ENCODE results near the gene EWSR1.

EWSR1 gene

DNA sequence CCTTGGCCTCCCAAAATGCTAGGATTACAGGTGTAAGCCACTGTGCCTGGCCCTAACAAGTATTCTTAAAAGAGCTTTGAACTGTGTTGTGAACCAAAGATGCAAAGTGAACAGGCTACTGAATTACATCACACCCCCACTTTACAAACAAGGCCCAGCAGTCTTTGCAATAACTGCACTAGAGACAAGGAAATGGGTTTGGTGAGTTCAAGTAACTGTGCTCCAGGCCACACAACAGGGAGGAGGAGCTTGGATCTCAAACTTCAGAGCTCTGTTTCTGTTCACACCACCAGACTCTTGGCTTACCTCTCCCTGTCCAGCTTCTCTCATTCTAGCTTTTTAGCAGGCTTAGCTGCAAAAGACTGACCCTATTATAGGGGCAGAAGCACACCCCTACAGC, 77.9 kb downstream of the EWSR1 start:
- H3K4me1 ChIP-seq (ENCODE audit: control insufficient read depth in 1 of 2, insufficient read depth in 2 of 2, low read length in 2 of 2): peaks cover under 1 to 5% of the 10 kb centered on the region in 2 donors
- H3K9me3 ChIP-seq (ENCODE audit: control insufficient read depth in 1 of 2, low read length in 2 of 2): no peaks in the 10 kb centered on the region
- no peak overlapping the region for H3K9ac ChIP-seq (ENCODE audit: low read depth in 1 of 2, low read length in 2 of 2)
- no peaks in the 10 kb centered on the region for H3K27me3 ChIP-seq (ENCODE audit: control insufficient read depth in 1 of 2, insufficient read depth in 2 of 2, low read length in 2 of 2)
- H3K36me3 ChIP-seq (ENCODE audit: control insufficient read depth in 1 of 2, insufficient read depth in 2 of 2, low read length in 2 of 2): peaks cover 74 to 91% of the 10 kb centered on the region in 2 donors
- H3K27ac ChIP-seq (ENCODE audit: low read depth, low read length): no peak overlapping the region
- H3K4me3 ChIP-seq (ENCODE audit: low read depth in 1 of 2, low read length in 2 of 2): no peak overlapping the region

DNA sequence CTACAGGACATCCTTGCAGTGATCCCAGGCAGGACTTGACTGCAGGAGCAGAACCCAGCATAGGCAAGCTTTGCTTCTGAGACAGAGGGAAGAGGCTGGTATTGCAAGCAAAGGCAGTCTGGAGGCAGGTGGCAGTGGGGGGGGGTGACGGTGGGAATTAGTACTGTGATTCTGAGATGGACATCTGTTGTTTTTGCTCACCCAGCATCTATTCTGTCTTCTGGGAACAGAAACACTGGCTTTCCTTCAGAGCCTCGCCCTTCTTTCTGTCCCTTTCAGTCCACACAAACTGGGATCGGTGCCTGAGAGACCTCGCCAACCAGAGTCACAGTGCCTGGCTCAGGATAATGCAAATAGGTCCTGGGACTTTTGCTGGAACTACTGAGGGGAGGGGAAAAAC, 78.6 kb downstream of the EWSR1 start:
- Histone ChIP-seq H3K27me3 (ENCODE audit: control insufficient read depth in 1 of 2, insufficient read depth in 2 of 2, low read length in 2 of 2) (no peaks in the 10 kb centered on the region), H3K27ac (ENCODE audit: low read depth, low read length) (no peak overlapping the region), H3K4me3 (ENCODE audit: low read depth in 1 of 2, low read length in 2 of 2) (no peak overlapping the region), H3K4me1 (ENCODE audit: control insufficient read depth in 1 of 2, insufficient read depth in 2 of 2, low read length in 2 of 2) (peaks cover 6 to 11% of the 10 kb centered on the region in 2 donors), H3K36me3 (ENCODE audit: control insufficient read depth in 1 of 2, insufficient read depth in 2 of 2, low read length in 2 of 2) (peaks cover 74 to 91% of the 10 kb centered on the region in 2 donors), H3K9me3 (ENCODE audit: control insufficient read depth in 1 of 2, low read length in 2 of 2) (no peaks in the 10 kb centered on the region), H3K9ac (ENCODE audit: low read depth in 1 of 2, low read length in 2 of 2) (no peak overlapping the region)

DNA sequence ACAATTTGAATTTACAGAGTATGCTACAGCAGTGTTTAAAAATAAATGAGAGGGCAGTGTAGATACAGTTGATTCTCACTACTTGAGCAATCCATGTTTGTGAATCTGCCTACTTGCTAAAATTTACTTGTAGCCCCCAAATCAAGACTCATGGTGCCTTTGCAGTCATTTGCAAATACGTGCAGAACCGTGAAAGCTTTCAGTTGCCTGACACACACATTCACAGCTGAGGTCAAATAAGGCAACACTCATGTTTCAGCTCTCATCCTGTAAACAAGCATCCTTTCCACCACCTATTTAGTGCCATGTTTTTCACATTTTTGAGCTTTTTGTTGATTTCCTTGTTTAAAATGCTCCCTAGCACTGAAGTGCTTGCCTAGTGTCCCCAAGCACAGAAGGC, 80.0 kb downstream of the EWSR1 start:
- Histone ChIP-seq H3K27me3 (ENCODE audit: control insufficient read depth in 1 of 2, insufficient read depth in 2 of 2, low read length in 2 of 2) (no peaks in the 10 kb centered on the region), H3K36me3 (ENCODE audit: control insufficient read depth in 1 of 2, insufficient read depth in 2 of 2, low read length in 2 of 2) (peaks cover 73 to 91% of the 10 kb centered on the region in 2 donors), H3K4me3 (ENCODE audit: low read depth in 1 of 2, low read length in 2 of 2) (no peak overlapping the region)

DNA sequence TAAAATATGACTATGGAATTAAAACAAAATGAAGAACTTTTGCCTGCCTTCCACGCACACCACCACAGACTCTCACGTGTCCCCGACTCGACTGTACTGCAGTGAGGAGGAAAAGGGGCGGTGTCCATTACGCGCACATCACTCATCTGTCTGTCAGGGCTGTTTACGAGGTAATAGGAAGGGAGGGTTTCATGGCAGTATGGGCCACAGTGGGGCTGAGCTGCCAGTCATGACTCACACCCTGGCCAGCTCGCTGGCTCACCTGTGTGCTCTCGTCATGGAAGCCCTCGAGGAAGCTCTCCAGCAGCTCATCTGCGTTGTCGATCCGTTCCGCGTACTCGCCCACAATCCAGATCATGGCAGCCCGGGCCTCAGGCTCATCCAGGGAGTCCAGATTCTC, 80.9 kb downstream of the EWSR1 start:
- H3K36me3 ChIP-seq (ENCODE audit: control insufficient read depth in 1 of 2, insufficient read depth in 2 of 2, low read length in 2 of 2): peaks cover 76 to 94% of the 10 kb centered on the region in 2 donors
- no peak overlapping the region for H3K27ac ChIP-seq (ENCODE audit: low read depth, low read length)
- no peak overlapping the region for H3K9ac ChIP-seq (ENCODE audit: low read depth in 1 of 2, low read length in 2 of 2)
- no peak overlapping the region for H3K4me3 ChIP-seq (ENCODE audit: low read depth in 1 of 2, low read length in 2 of 2)
- no peaks in the 10 kb centered on the region for H3K27me3 ChIP-seq (ENCODE audit: control insufficient read depth in 1 of 2, insufficient read depth in 2 of 2, low read length in 2 of 2)
- peaks cover 6 to 11% of the 10 kb centered on the region in 2 donors for H3K4me1 ChIP-seq (ENCODE audit: control insufficient read depth in 1 of 2, insufficient read depth in 2 of 2, low read length in 2 of 2)
- no peaks in the 10 kb centered on the region for H3K9me3 ChIP-seq (ENCODE audit: control insufficient read depth in 1 of 2, low read length in 2 of 2)

More for the DNA sequence above, 80.0 kb downstream of the EWSR1 start:
- Histone ChIP-seq H3K4me1 (ENCODE audit: control insufficient read depth in 1 of 2, insufficient read depth in 2 of 2, low read length in 2 of 2) (peaks cover 6 to 11% of the 10 kb centered on the region in 2 donors), H3K9ac (ENCODE audit: low read depth in 1 of 2, low read length in 2 of 2) (no peak overlapping the region), H3K27ac (ENCODE audit: low read depth, low read length) (no peak overlapping the region), H3K9me3 (ENCODE audit: control insufficient read depth in 1 of 2, low read length in 2 of 2) (no peaks in the 10 kb centered on the region)

All from duodenal mucosa (tissue), 2 donors.